ENCODE measurements around the gene SURF4.

DNA sequence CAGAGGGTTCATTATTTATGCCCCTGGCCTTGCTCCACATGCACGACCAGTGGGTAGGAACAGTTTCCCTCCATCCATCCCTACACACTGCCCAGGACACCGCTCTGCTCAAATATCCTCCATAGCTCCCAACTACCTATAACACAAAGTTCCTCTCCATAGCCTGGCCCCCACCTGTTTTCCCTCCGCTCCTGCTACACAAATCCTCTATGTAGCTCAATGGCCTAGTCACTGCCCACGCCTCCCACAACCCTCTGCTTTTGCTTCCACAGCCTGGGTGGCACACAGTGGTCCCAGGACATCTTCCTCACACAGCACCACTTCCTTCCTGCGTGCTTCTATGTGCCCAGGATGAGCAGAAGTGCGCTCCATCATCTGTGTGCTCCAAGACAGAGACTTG, 21.5 kb upstream of the SURF4 start:
- no peak for TF ChIP-seq CTCF (IDR thresholded peaks at IDR 0.05)
- no peak for TF ChIP-seq EZH2 (IDR thresholded peaks at IDR 0.05; ENCODE audit: borderline replicate concordance, insufficient read depth, low read depth, low read length, poor library complexity, severe bottlenecking)
